ENCODE data around the gene CETN3.

CETN3 gene

GRCh38 chr5:90409318-90410177 lies at the start of gene CETN3:
CETN3 (minus strand) TSS chr5:90409756; CDS start chr5:90409661, 95 bp downstream.
- peak; percentile 98 for DNase-seq

- DNase-seq: no peak
These were observed 37.4 kb upstream of the CETN3 start for GRCh38 chr5:90446961-90447360.

- DNase-seq: no peak
These were observed 31.1 kb upstream of the CETN3 start for GRCh38 chr5:90440644-90441043.

GRCh38 chr5:90438100-90438499 lies 28.5 kb upstream of the CETN3 start:
- DNase-seq: no peak

GRCh38 chr5:90437663-90438062 lies 28.1 kb upstream of the CETN3 start:
- no peak for DNase-seq

GRCh38 chr5:90434116-90434714 lies 24.7 kb upstream of the CETN3 start:
- peak; percentile 81 for DNase-seq

GRCh38 chr5:90424245-90424644 lies 14.7 kb upstream of the CETN3 start:
- no peak for DNase-seq

GRCh38 chr5:90421136-90421535 lies 11.6 kb upstream of the CETN3 start:
- DNase-seq: peak; percentile 41

GRCh38 chr5:90418214-90418613 lies 8.7 kb upstream of the CETN3 start:
- no peak for DNase-seq

GRCh38 chr5:90410178-90410762 lies 714 bp upstream of the CETN3 start:
- peak; percentile 48 for DNase-seq

- peak; percentile 46 for DNase-seq
These were observed 812 bp downstream of the CETN3 start for GRCh38 chr5:90408571-90409317.

- no peak for DNase-seq
These were observed 3.1 kb downstream of the CETN3 start for GRCh38 chr5:90406466-90406865.

GRCh38 chr5:90402521-90403255 lies 6.9 kb downstream of the CETN3 start:
- no peak for DNase-seq

GRCh38 chr5:90399251-90399650 lies 10.3 kb downstream of the CETN3 start:
- no peak for DNase-seq

- DNase-seq: no peak
These were observed 10.8 kb downstream of the CETN3 start for GRCh38 chr5:90398726-90399125.

- no peak for DNase-seq
These were observed 14.6 kb downstream of the CETN3 start for GRCh38 chr5:90395005-90395404.

- DNase-seq: no peak
These were observed 18.6 kb downstream of the CETN3 start for GRCh38 chr5:90390928-90391327.

GRCh38 chr5:90390326-90390725 lies 19.2 kb downstream of the CETN3 start:
- no peak for DNase-seq

GRCh38 chr5:90387508-90387907 lies 22.0 kb downstream of the CETN3 start:
- no peak for DNase-seq

GRCh38 chr5:90386099-90386710 lies 23.4 kb downstream of the CETN3 start:
- DNase-seq: peak; percentile 55

GRCh38 chr5:90384389-90384788 lies 25.2 kb downstream of the CETN3 start:
- DNase-seq: no peak

- DNase-seq: no peak
These were observed 25.7 kb downstream of the CETN3 start for GRCh38 chr5:90383903-90384302.

Measured in hematopoietic multipotent progenitor cell treated with erythropoietin and hydrocortisone succinate and interleukin-3 and kit ligand, for 6 days (in vitro differentiated cells).